Measurements from ENCODE around the gene AGPAT4.
A peak's percentile ranks its signal among the peaks of the same experiment; 100 is the strongest.

AGPAT4 gene

DNA sequence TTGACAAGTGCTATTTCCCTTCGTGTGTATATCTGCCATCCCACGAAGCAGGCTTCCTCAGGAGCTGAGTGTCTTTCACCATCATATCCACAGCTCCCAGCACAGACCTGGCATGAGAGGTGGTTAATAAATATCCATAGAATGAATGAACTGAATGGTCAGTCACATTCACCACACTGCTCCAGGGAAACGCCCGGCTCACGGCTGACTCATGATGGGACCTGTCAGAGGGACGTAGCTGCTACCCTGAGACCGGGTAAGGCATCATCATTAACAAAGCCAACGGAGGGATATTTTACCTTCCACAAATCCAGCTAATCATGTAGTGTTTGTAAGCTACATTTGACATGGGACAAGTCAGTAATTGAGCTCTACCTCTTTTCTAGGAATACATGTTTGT is 12.5 kb downstream of the AGPAT4 start:
- H3K27ac ChIP-seq: no peak overlapping the region
- no peak overlapping the region for H3K4me3 ChIP-seq

DNA sequence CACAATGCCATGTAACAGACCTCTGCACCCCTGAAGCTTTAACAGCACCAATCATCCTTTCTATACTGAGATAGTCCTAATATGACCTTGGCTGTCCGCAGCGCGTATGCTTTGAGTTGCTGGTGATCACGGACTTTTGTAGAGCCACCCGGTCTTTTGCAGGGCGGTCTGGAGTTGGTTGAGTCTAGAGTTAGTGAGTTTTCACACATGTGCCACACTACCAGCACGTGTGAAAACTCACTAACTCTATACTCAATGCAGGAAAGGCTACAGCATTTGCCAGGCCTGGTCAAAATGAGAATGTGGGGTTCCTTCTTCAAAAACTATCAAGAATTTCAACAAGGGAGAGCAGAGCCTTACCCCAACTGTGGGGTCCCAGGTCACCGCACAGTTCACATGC is 14.6 kb downstream of the AGPAT4 start:
- H3K4me3 ChIP-seq: no peak overlapping the region
- H3K27ac ChIP-seq: no peak overlapping the region

DNA sequence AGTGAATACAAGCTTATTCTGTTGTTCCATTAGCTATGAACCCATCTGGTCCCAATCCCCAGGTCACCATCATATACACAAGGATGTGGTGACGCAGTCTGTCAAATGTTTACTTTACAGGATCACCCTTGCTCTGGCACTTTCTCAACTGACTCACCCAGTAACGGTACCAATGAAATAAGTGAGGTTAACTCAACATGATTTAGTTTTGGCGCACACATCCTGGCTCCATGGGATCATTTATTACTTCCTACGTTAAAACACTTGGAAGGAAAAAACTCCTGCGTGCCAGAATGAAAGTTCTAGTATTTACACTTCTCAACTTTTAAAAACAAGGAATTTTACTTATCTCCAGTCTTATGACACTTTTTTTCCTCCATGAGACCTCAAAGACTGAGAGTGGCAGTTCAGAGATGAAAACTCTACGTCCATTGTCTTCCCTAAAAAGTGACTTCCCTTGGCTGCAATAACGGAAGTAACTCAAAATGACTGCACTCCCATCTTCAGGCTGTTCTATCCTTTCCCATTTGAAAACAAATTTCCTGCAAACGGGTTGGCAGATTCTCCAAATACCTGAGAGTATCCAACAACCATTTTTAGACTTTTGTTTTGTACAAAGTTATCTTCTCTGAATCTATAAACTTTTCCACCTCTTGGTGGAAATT is 15.9 kb downstream of the AGPAT4 start:
- Histone ChIP-seq H3K27ac (peak overlapping the region in 1 of 21 experiments; percentile 25), H3K4me3 (no peak overlapping the region)

DNA sequence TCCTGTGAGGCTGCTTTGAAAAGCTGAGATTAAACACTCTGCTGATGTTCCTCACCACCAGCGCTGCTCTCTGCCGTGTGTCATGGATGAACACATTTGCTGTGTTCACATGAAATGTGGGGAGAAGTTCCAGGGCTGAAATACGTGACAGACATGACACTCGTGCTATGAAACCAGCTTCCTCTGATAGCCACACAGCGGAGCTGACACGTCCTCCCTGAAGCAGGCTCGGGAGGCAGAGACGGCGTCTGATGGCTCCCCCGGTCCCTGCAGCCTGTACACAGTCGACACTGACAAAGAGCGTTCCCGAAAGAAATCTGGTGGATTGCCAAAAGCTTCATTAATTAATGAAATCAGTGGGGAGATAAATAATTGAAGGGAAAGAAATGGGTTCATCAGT is 17.5 kb downstream of the AGPAT4 start:
- Histone ChIP-seq H3K27ac (no peak overlapping the region), H3K4me3 (no peak overlapping the region)

DNA sequence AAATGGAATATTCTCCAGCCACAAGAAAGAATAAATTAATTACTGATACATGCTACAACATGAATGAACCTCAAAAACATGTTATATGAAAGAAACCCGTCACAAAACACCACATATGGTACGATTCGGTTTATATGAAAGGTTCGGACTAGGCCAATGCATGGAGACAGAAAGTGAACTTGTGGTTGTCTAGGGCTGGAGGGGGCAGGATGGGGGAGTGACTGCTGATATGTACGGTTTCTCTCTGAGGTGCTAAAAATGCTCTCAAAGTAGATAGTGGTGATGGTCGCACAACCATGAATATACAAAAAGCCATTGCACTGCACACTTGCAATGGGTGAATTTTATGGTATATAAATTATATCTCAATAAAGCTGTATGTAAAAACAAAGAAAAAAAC is 18.3 kb downstream of the AGPAT4 start:
- Histone ChIP-seq H3K27ac (no peak overlapping the region), H3K4me3 (no peak overlapping the region)

DNA sequence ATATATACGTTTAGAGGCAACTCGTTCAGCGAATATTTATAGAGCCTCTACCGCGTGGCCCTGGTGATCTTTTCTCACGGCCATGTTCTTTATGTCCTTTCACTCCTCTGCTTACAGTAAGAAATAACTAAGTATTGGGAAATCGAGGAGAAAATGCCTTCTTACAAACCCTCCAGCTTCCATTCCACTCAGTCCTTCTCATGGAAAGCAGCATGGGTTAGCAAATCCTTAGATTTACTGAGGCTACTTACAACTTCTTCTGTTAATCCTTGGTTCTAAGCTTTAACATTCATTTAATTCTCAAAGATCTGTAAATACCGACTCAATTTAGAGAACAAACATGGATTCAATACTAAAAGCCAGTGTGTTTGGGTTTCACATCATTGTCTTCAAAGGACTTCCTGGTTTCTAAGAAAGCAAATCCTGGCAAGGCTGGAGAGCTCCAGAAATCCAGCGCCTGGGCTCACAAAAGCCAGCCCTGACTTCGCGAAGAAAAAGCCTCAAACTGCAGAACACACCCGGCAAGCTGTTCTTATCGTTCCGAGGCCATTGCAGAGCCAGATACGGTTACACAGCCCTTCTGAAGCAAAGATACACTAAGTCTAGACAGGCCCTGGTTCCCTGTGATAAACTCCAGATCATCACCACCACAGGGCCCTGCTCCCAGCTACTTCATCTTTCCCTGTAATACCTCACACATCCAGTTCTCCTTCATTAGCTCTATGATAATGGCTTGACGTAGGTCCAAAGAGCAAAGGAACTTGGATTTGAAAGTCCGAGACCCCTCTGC is 19.2 kb downstream of the AGPAT4 start:
- no peak overlapping the region for H3K27ac ChIP-seq
- no peak overlapping the region for H3K4me3 ChIP-seq

DNA sequence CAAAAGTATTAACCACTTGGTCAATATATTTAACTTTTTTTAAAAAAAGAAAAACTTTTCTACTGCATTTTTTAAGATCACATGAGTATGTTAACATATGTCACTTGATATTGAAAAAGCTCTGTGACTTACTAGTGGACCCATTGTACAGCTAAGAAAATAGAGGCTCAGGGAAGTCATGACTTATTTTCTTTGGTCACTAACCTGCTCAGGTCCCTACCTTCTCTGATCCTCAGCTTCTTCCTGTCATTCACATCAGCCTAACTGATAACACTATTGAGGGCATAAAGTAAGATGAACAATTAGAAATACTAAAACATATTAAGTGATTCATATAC is 19.8 kb downstream of the AGPAT4 start:
- Histone ChIP-seq H3K27ac (no peak overlapping the region), H3K4me3 (no peak overlapping the region)

DNA sequence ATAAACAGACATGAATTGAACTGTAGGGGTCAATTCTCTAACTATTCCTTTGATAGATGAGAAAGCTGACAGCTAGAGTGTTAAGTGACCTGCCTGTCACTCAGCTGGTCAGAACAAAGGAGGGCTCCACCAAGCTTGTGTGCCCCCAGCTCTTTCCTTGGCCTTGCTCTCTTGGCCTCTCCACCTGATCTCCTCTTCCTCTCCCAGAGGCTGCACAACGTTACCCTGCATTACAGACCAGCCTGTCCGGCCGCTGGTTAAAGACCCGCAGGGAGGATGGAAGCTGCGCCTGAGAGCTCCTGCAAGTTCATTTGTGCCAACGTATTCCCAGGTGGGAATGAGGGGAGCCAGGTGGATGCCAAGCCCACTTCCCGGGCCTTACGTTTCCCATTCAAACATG is 22.5 kb downstream of the AGPAT4 start:
- Histone ChIP-seq H3K27ac (no peak overlapping the region), H3K4me3 (no peak overlapping the region)

DNA sequence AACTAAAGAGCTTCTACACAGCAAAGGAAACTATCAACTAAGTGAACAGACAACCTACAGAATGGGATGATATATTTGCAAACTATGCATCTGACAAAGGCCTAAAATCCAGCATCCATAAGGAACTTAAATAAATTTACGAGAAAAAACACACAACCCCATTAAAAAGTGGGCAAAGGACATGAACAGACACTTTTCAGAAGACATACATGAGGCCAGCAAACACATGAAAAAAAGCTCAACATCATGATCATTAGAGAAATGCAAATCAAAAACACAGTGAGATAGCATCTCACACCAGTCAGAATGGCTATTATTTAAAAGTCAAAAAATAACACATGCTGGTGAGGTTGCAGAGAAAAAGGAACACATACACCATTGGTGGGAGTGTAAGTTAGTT is 24.5 kb downstream of the AGPAT4 start:
- no peak overlapping the region for H3K27ac ChIP-seq
- H3K4me3 ChIP-seq: no peak overlapping the region

DNA sequence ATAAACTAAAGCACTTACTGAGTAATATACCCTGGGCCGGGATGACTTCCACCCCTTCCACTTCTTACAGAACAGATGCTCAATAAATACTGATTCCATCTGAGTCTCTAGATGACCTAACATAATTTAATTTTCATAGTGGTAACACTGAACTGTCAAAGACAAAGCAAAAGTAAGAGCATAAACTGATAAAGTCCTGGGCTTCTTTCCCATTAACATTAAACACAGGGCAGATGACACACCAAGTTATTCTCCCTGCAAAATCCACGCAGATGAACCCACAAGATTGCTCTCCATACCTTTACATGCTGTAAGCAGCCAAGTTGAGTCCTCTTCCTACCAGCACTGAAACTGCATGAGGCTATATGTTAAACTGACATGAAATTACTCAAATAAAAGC is 27.1 kb downstream of the AGPAT4 start:
- no peak overlapping the region for H3K27ac ChIP-seq
- no peak overlapping the region for H3K4me3 ChIP-seq

DNA sequence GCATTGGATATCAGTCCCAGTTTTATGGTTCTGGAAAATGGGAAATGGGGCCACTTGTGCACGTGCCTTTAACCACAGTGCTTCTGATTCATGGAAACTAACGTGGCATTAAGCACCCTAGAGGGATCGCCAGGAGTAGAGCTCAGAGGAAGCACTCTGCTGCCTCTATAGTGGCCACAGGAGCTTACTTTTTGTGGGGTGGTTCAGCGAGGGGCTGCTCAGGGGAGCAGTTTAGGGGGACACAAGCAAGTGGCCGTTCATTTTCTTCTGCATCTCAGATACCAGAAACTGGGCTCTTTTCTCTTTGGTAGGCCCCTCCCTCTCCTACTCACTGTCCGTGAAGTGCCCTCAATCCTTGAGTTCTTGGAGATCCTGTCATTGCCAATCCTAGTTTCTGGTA is 28.5 kb downstream of the AGPAT4 start:
- Histone ChIP-seq H3K4me3 (no peak overlapping the region), H3K27ac (no peak overlapping the region)

DNA sequence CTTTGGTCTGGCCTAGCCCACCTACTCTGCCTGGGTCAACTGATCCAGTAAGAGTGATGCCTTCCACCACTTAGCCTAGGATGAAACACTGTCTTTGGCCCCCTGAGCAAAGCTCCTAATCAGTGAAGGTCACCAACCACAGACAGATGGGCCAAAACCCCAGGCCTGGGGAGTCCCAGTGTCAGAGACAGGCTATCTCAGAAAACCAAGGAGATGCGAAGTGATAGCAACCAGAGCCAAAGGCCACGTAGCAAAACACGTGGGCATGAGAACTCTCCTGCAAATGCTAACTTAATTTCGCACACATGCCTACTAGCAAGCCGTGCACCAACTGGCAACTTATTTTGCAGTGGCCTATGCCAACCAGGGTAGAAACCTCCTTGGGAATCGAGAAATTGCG is 29.1 kb downstream of the AGPAT4 start:
- Histone ChIP-seq H3K4me3 (no peak overlapping the region), H3K27ac (no peak overlapping the region)

DNA sequence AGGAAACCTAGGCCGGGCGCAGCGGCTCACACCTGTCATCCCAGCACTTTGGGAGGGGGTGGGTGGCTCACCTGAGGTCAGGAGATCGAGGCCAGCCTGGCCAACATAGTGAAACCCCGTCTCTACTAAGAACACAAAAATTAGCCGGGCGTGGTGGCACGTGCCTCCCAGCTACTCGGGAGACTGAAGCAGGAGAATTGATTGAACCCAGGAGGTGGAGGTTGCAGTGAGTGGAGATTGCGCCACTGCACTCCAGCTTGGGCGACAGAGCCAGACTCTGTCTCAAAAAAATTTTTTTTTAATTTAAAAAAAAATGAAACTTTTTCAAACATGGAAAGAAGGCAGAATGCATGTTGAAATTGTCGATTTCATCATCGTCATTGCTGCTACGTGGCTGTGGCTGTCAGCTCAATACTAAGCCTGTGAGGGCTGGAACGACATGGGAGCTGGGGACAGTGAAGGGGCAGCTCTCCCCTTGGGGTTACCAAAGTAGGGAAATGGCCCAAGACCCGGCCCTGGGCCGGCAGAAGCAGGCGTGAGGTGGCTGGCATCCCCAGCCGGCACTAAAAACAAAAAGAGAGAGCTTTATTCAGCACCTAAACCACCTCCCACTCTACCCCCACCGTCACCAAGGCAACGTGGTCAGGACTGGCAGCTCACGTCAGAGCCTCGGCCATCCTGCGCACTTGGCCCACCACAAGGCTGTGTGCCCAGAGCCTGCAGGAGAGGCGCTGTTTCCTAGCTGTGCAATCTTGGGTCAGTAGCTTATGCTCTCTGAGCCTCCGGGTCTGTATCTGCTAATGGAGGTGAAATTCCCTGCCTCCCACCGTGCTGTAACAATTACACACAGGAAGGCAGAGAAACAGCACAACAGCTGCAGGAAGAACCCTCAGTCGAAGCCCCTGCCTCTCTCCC is 30.8 kb downstream of the AGPAT4 start:
- Histone ChIP-seq H3K27ac (peak overlapping the region in 9 of 21 experiments; percentile 2 to 80 (median 37)), H3K4me3 (no peak overlapping the region)

DNA sequence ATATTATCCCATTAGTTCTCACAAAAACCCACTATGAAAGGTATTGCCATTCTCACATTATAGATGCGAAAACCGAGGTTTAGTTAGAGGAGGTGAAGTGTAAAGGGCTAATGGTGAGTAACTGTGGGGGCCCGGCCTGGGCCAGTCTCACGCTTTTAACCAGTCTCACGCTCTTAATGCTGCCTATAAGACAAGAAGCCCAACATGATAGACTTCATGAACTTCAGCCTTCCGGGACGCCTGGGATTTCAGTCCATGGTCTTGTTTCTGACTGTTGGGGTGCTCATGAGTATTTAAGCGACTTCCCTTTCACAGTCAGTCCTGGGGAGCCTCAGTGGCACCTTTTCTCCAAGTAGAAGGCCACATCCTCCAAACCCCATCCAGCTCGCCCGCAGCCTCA is 31.7 kb downstream of the AGPAT4 start:
- Histone ChIP-seq H3K27ac (no peak overlapping the region), H3K4me3 (no peak overlapping the region)

DNA sequence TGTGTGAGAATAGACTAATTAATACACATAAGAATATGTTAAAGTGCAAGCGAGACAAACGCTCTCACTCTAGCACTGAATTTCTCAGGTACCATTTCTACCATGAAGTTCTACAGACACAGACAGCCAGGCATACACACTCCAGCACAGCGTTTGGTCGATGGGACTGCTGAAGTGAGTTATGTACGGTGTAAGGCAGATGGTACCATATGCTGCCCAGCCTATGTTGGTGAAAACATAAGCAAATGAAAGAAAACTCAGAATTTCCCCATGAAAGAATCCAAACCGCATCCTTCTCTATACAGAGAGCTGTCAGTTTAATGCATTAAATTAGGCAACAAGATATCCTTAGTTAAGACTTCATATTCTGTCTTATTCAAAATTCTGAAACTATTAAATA is 34.9 kb downstream of the AGPAT4 start:
- H3K4me3 ChIP-seq: no peak overlapping the region
- no peak overlapping the region for H3K27ac ChIP-seq

DNA sequence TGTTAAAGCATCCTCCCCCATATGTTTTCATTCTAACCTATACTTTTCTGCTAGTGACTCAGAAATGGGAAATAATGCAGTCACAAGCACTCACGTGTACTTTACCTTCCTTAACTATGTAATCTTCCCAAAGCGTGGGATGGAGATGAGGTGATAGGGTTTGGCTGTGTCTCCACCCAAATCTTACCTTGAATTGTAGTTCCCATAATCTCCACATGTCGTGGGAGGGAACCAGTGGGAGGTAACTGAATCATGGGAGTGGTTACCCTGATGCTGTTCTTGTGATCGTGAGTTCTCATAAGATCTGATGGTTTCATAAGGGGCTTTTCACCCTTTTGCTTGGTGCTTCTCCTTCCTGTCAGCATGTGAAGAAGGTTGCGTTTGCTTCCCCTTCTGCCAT is 35.4 kb downstream of the AGPAT4 start:
- H3K4me3 ChIP-seq: no peak overlapping the region
- no peak overlapping the region for H3K27ac ChIP-seq

DNA sequence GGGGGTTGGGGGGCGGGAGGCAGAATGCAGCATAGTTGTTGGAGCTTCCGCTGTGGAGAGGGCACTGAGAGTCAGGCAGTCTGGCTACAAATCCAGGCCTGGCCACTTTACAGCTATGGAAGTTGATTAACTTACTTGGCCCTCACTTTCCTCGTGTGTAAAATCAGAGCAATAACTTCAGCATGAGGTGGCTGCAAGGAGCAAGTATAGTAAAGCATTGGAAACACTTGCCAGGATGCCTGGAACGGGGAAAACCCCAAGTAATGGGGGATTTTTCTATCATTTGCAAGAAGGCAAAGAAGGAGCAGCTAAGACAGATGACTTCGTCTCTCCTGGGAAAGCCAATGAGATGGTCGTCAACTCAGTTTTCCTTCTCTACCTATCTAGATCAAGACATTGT is 35.8 kb downstream of the AGPAT4 start:
- H3K27ac ChIP-seq: no peak overlapping the region
- no peak overlapping the region for H3K4me3 ChIP-seq

DNA sequence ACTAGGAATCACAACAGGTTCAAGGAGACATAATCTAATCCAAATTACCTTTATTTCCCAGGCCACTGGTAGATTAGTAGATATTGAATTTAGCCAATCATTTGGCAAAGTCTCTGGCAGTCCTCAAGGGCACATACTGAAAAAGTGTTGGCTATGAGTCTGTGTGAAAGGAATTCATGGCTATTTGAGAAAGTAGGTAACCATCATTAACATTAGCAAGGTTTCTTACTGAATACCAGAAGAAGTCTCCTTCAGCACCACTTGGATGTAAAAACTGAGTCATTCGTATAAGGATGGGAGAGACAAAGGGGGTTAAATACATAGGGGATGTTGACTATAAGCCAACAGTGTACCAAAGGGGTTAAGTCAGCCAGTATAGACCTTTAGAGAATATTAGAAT is 36.7 kb downstream of the AGPAT4 start:
- no peak overlapping the region for H3K27ac ChIP-seq
- no peak overlapping the region for H3K4me3 ChIP-seq

DNA sequence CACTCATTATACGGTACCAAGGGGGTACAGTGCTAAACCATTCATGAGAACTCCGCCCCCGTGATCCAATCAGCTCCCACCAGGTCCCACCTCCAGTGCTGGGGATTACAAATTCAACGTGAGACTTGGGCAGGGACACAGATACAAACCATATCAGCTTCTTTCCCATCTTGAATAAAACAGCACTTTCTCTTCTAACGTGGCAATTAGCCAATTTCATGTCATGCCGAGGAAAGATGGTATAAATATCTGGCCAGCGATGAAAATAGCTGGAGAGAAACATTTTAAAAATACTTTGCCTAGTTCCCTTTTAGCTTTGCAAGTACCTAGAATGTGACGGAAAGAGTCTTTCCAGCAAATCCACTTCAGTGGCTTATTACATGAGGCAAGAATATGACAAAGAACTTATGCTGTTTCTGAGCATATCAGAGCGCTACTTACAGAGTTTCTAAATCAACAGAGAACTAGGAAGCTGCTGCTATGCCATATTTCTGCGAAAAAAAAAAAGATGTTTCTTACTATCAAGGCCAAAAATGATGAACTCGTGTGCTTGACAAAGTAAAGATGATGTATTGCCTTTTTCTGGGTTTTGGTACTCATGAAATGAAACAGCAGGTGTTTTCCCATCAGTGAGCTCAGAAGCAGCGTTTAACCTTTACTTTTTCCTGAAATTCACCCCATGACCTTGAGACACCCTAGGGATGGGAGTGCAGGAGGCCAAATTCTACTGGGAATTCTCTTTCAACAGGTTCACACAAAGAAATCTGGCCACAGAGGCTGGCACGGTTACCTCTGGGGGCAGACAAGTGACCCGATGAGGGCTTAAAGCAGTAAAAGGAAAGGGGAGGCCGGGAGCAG is 37.9 kb downstream of the AGPAT4 start:
- no peak overlapping the region for H3K27ac ChIP-seq

More for the DNA sequence above, 37.9 kb downstream of the AGPAT4 start:
- H3K4me3 ChIP-seq: no peak overlapping the region

All from skin epidermis (tissue), 12 donors.